Medulla oblongata (tissue), 1 donor: ENCODE results near the gene PLEKHN1.
A peak's percentile ranks its signal among the peaks of the same experiment; 100 is the strongest.
"Not testable (repeated sequence)": the region's sequence is repeated elsewhere in the genome, so short reads cannot be mapped to it uniquely, and the experiment has no call there.

Experiments used
- DNase-seq: peaks from one replicate; pipeline ENCODE4 v3.0.0-alpha.2; 2015; ENCODE audit errors: extremely low spot score

PLEKHN1 gene

GRCh38 chr1:943545-944340 is 22.5 kb upstream of the PLEKHN1 start:
- no peak for DNase-seq

- no peak for DNase-seq
Observed at GRCh38 chr1:944341-945325, 21.6 kb upstream of the PLEKHN1 start.

GRCh38 chr1:945688-946556 is 20.4 kb upstream of the PLEKHN1 start:
- DNase-seq: no peak

- not testable (repeated sequence) for DNase-seq
Observed at GRCh38 chr1:946811-947210, 19.5 kb upstream of the PLEKHN1 start.

- DNase-seq: no peak
Observed at GRCh38 chr1:947958-948357, 18.3 kb upstream of the PLEKHN1 start.

- no peak for DNase-seq
Observed at GRCh38 chr1:950268-950667, 16.0 kb upstream of the PLEKHN1 start.

DNA sequence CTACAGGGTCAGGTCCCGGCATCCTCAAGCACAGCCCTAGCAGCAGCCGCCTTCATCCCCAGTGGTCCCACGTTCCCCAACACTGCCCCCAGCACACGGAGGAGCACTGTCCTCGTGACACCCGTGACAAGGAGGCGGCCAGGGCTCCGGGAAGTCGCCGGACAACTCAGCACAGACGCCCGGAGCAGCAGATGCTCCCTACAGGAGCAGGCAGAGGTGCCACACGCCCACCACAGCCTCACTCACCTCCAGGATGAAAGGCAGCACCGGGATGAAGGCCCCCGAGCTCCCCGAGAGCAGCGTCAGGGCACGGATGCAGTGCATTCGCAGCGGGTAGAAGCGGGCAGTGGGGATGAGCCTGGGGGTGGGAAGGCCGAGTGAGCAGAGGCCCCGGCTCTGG is 15.4 kb upstream of the PLEKHN1 start:
- no peak for DNase-seq

DNA sequence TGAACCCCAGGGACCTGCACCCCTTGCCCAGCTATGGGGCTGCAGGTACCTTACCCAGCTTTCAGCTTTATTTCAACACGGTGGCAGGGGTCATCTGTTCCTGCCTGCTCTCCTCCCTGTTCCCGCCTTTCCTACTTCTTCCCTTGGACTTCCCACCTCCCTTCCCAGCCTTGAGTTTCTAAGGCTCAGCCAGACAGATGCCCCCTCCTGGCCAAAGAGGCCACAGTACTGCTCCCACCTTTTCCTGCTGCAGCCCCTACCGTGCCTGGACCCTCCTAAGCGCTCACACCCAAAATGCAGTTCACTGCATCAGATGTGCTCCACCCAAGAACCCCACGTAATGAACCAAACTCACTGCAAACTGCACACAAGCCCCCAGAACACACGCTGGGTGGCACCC is 14.9 kb upstream of the PLEKHN1 start:
- no peak for DNase-seq

- DNase-seq: no peak
Observed at GRCh38 chr1:952201-952600, 14.1 kb upstream of the PLEKHN1 start.

DNA sequence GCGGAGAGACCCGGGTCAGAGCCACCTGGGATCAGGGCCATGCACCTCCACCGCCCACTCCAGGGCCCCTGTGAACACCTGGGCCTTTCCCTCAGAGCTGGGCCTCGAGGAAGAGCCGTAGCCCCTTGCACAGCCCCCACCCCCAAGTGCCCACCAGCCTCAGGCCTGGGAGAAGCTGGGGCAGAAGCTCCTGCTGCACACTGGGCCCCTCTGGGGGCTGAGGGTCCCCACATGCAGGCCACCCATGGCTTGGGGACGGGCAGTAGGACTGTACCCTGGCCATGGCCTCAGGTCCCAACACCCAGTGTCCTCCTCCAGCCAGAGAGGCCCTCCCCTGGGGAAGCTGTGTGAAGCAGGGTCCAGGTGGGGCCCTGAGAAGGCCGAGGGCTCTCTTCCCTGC is 13.7 kb upstream of the PLEKHN1 start:
- DNase-seq: no peak

GRCh38 chr1:953524-954320 is 12.6 kb upstream of the PLEKHN1 start:
- no peak for DNase-seq

GRCh38 chr1:954927-955326 is 11.4 kb upstream of the PLEKHN1 start:
- DNase-seq: no peak

DNA sequence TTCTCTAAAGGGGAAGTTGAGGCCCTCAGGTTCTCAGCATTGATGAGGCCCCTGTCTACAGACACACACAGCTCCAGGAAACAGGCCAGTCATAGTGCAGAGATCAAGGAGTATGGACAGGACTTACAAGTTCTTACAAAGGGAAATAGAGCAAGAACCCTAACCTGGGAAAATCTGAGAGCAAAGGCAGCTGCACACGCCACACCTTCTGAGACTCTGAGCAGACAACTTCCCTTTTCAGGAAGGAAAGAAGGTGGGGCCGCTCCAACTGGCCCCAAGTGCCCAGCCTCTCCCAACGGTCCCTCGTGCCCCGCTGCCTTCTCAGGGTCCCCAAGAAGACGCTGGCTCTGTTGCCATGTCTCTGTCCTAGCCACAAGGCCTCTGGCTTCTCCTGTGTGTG is 10.8 kb upstream of the PLEKHN1 start:
- no peak for DNase-seq

DNA sequence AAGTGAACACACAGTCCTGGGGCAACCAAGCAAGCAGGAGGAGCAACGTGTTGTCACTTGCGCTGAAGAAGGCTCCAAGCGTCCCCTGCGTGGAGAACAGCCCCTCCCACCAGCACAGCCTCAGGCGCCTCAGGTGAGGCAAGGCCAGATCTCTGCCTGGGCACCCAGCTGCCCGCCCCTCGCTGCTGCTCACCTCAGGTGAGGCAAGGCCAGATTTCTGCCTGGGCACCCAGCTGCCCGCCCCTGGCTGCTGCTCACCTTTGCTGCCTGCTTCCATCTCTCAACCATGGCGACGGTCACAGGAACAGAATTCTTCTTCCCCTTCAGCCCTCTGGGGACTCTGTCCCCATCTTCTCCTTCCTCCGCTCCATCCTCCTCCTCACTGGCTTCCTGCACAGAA is 9.6 kb upstream of the PLEKHN1 start:
- no peak for DNase-seq

GRCh38 chr1:958823-959730 is 7.2 kb upstream of the PLEKHN1 start, which contains the start of gene NOC2L:
TSS of gene NOC2L (minus strand) at chr1:959256. CDS start at chr1:959240, 16 bp downstream.
- peak; percentile 87 for DNase-seq

DNA sequence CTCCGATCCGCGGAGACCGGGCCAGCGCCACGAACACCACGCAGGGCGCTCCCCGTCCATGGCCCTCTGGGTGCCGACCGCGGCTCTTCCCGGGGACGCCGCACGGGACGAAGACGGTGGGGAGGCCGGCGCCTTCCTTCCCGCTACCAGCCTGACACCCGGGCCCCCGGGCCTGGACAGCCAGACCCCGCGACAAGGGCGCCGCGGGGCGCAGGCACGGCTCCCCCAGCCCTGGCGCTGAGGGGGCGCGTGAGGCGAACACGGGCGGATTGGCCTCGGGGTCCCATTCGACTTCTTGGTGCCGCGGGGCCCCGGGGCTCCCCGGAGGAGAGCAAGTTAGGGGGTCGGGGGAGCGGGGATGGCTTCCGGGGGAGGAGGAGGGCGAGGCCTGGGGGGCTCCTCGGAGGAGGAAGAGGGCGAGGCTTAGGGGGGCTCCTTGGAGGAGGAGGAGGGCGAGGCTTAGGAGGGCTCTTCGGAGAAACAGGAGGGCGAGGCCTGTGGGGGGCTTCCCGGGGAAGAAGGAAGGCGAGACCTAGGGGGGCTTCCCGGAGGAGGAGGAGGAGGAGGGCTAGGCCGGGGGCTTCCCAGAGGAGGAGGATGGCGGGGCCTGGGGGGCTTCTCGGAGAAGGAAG is 6.4 kb upstream of the PLEKHN1 start:
- DNase-seq: no peak

- DNase-seq: peak; percentile 57
Observed at GRCh38 chr1:960363-961131, 5.7 kb upstream of the PLEKHN1 start, which contains the start of gene KLHL17. TSS of gene KLHL17 (plus strand) at chr1:960584. CDS start at chr1:960694, 110 bp downstream.

DNA sequence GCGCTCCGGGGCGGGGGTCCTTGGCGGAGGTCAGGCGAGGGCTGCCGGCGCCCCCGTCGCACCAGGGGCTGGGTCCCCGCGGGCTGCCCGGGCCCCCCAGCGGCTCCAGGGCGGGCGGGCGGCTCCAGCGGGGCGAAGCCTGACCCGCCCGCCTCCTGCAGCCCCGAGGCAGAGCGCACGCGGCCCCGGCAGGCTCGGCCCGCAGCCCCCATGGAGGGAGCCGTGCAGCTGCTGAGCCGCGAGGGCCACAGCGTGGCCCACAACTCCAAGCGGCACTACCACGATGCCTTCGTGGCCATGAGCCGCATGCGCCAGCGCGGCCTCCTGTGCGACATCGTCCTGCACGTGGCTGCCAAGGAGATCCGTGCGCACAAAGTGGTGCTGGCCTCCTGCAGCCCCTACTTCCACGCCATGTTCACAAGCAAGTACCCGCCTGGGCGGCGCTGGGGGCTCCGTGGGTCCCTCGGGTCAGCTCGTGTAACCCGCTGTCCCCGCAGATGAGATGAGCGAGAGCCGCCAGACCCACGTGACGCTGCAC is 5.1 kb upstream of the PLEKHN1 start:
- DNase-seq: no peak
